Sigmoid colon (tissue), 7 donors: ENCODE results near the gene TEX35. TPM values are rescaled to one million over a fixed set of nuclear protein-coding genes. Genes with fewer than 3 reads are reported as not detected.

ENCODE experiments used
- DNase-seq: peaks from one replicate; pipeline ENCODE4 v3.0.0-alpha.2; 2019
- H3K27ac ChIP-seq, 4 donors: fragments of 200-600 bp; sonication (generic); one replicate each; pipeline ENCODE4 v1.5.1; 2016 to 2019; ENCODE audit warnings: mild to moderate bottlenecking in 1 of 4
- H3K27me3 ChIP-seq, 3 donors: fragments of 200-600 bp; sonication (generic); one replicate each; pipeline ENCODE4 v1.5.1; 2019; ENCODE audit warnings: mild to moderate bottlenecking in 1 of 3
- H3K36me3 ChIP-seq, 4 donors: fragments of 200-600 bp; sonication (generic); one replicate each; pipeline ENCODE4 v1.5.1; 2016 to 2019
- H3K4me1 ChIP-seq, 4 donors: fragments of 200-600 bp; sonication (generic); one replicate each; pipeline ENCODE4 v1.5.1; 2017 to 2019
- H3K4me3 ChIP-seq, 4 donors: fragments of 200-600 bp; sonication (generic); one replicate each; pipeline ENCODE4 v1.5.1; 2017 to 2019; ENCODE audit warnings: mild to moderate bottlenecking in 2 of 4, moderate library complexity in 1 of 4
- H3K9me3 ChIP-seq, 4 donors: fragments of 200-600 bp in 3 of 4; sonication (generic) in 3 of 4; one replicate each; pipeline versions ENCODE4 v1.5.1 to v1.6.1; 2013 to 2019
- CTCF ChIP-seq, 4 experiments: fragments of 450-650 bp in 3 of 4; fragments of 200-600 bp in 1 of 4; IDR thresholded peaks; one replicate each; pipeline ENCODE4 v1.5.1; 2016 to 2019; ENCODE audit warnings: antibody characterized with exemption in 4 of 4, mild to moderate bottlenecking in 3 of 4, moderate library complexity in 2 of 4
- EP300 ChIP-seq, 4 donors: sonication (generic); formaldehyde crosslinking; IDR thresholded peaks; one replicate each; pipeline ENCODE4 v1.6.1; 2017; ENCODE audit warnings: antibody characterized with exemption in 4 of 4
- POLR2A ChIP-seq, 2 donors: fragments of 450-650 bp; IDR thresholded peaks; one replicate each; pipeline ENCODE4 v1.6.1; 2016; ENCODE audit warnings: antibody characterized with exemption in 2 of 2, mild to moderate bottlenecking in 2 of 2, moderate library complexity in 2 of 2
- POLR2AphosphoS5 ChIP-seq, 4 donors: sonication (generic); formaldehyde crosslinking; IDR thresholded peaks; one replicate each; pipeline ENCODE4 v1.6.1; 2017; ENCODE audit warnings: antibody characterized with exemption in 4 of 4
- WGBS, 2 donors: extraction: QIAGEN DNeasy Blood & Tissue Kit; methylation state at CpG; one replicate each; pipeline ENCODE4 v1.1.7; 2013; 5-methylcytosine and 5-hydroxymethylcytosine counted together
- intact Hi-C: fragments of 100-400 bp; cut with DNase I; formaldehyde crosslinking; loops from one replicate; pipeline ENCODE4 v1.15.1; 2023
- polyA plus RNA-seq, 3 donors: library from polyadenylated mRNA; stranded (reverse); fragments of 200-250 nt; gene quantifications; one replicate each; pipeline ENCODE4 v1.2.3, GENCODE V29; 2013
- total RNA-seq, 4 donors: library from RNA; depleted of rRNA; stranded (reverse); fragments of >200 nt; gene quantifications; one replicate each; pipeline ENCODE4 v1.1.0, GENCODE V29; 2016
- donor health status: healthy with polysubstance abuse.
- donor health status: Bipolar disorder and iron deficiency.
- donor health status: healthy.

Gene TEX35
- total and polyA plus RNA-seq, 7 donors: not detected

DNA sequence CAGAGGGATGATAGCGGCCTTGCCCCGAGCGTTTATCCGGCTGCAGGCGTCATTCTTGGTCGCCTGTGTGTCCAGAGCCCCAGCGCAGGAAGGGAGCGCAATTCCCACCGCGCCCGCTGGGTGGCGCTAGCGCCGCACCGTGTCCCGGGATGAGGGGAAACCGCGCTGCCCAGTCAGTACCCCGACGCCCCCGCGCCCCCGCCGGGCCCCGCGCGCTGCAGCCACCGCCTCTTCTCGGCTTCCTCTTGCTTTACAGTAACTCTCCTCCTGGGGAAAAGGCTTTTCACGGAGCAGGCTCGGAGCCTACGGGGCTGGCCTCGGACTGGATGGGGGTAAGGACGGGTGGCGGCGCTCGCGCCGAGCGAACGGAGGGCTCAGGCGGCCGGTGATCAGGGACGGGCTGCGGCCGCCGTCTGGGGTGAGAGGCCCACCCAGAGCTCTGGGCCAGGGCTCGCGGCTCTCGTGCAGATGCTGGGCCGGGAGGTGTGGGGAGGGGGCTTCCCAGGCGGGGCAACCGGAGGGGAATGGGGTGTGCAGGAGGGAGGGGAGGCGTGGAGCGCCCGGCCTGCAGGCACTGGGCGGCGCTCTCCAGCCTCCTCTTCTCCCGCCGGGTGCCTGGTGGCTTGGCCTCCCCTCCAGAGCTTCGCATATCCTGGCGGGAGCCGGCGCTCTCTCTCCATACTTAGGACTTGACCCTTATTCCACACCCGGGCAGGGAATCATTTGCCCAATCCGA is 29.8 kb downstream of the TEX35 start:
- no peaks in the 10 kb centered on the region for H3K27me3 ChIP-seq
- DNase-seq: peak; percentile 94
- H3K9me3 ChIP-seq: no peaks in the 10 kb centered on the region
- no peaks in the 10 kb centered on the region for H3K36me3 ChIP-seq
- intact Hi-C loops: loop anchor here (1.0 to 2.0 kb wide), 3 partner anchors 182 to 460 kb away; partner anchors contain the start of gene RALGPS2
- peak overlapping the region; percentile 81 to 87 (median 82) for H3K27ac ChIP-seq
- H3K4me1 ChIP-seq: peaks cover 0 to 43% (median 35%) of the 10 kb centered on the region in 4 donors
- peak in 1 of 4 donors; percentile 15 for TF ChIP-seq POLR2AphosphoS5 (IDR thresholded peaks at IDR 0.05)
- TF ChIP-seq POLR2A (IDR thresholded peaks at IDR 0.05): no peak
- peak; percentile 97 to 99 (median 98) for TF ChIP-seq CTCF (IDR thresholded peaks at IDR 0.05)
- TF ChIP-seq EP300 (IDR thresholded peaks at IDR 0.05): peak in 1 of 4 donors; percentile 25
- peak overlapping the region; percentile 63 to 90 (median 66) for H3K4me3 ChIP-seq
- WGBS, 2 donors: 1% methylated on average over 66 of the region's 66 CpGs

GRCh38 chr1:178543290-178543607 is 30.3 kb downstream of the TEX35 start:
- peak overlapping the region; percentile 63 to 90 (median 66) for H3K4me3 ChIP-seq
- intact Hi-C loops: loop anchor here (2.0 kb wide), 2 partner anchors 182 to 460 kb away; partner anchors contain the start of gene RALGPS2
- H3K4me1 ChIP-seq: peaks cover 0 to 42% (median 35%) of the 10 kb centered on the region in 4 donors
- H3K27ac ChIP-seq: peak overlapping the region; percentile 81 to 87 (median 82)
- H3K36me3 ChIP-seq: peaks cover 0 to 3% (median 0%) of the 10 kb centered on the region in 4 donors
- no peaks in the 10 kb centered on the region for H3K27me3 ChIP-seq
- no peaks in the 10 kb centered on the region for H3K9me3 ChIP-seq
- DNase-seq: no peak
- 6 to 23% methylated on average over 10 of the region's 10 CpGs for WGBS, 2 donors
- TF ChIP-seq POLR2AphosphoS5 (IDR thresholded peaks at IDR 0.05) (no peak), POLR2A (IDR thresholded peaks at IDR 0.05) (no peak), CTCF (IDR thresholded peaks at IDR 0.05) (no peak), EP300 (IDR thresholded peaks at IDR 0.05) (no peak)

DNA sequence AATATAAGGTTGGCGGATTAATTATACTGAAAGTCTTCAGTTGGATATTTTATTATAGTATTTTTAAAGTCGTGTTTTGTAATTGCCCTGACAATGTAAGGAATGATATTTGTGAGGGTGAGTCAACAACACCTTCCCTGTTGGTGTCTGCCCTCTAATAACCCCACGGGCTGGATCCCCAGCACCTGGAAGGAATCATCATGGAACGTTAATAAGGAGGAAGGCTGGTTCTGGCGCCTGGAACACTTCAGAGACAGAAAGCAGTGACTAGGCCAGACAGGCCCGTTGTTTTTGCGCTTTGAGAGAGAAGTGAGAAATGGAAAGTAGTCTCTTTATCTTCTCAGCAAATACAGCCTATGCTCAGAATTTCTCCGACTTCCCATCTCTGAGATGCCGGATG is 31.6 kb downstream of the TEX35 start:
- WGBS, 2 donors: 77 to 78% methylated on average over 9 of the region's 9 CpGs
- no peaks in the 10 kb centered on the region for H3K9me3 ChIP-seq
- H3K27ac ChIP-seq: peak overlapping the region; percentile 12 to 87 (median 82)
- DNase-seq: no peak
- intact Hi-C loops: no loop called here
- peaks cover 0 to 41% (median 32%) of the 10 kb centered on the region in 4 donors for H3K4me1 ChIP-seq
- H3K4me3 ChIP-seq: peak overlapping the region in 2 of 4 donors; percentile 7 to 14
- peak in 2 of 4 donors; percentile 43 to 61 for TF ChIP-seq POLR2AphosphoS5 (IDR thresholded peaks at IDR 0.05)
- TF ChIP-seq CTCF (IDR thresholded peaks at IDR 0.05): no peak
- no peak for TF ChIP-seq POLR2A (IDR thresholded peaks at IDR 0.05)
- no peak for TF ChIP-seq EP300 (IDR thresholded peaks at IDR 0.05)
- H3K27me3 ChIP-seq: no peaks in the 10 kb centered on the region
- peaks cover 0 to 8% (median 0%) of the 10 kb centered on the region in 4 donors for H3K36me3 ChIP-seq

- intact Hi-C loops: no loop called here
- Histone ChIP-seq H3K4me3 (no peak overlapping the region), H3K27ac (no peak overlapping the region), H3K36me3 (peaks cover 0 to 14% (median 0%) of the 10 kb centered on the region in 4 donors), H3K27me3 (no peaks in the 10 kb centered on the region), H3K9me3 (no peaks in the 10 kb centered on the region), H3K4me1 (peaks cover 0 to 33% (median 22%) of the 10 kb centered on the region in 4 donors)
- 80 to 93% methylated on average over 3 of the region's 3 CpGs for WGBS, 2 donors
- TF ChIP-seq CTCF (IDR thresholded peaks at IDR 0.05) (no peak), POLR2AphosphoS5 (IDR thresholded peaks at IDR 0.05) (no peak), POLR2A (IDR thresholded peaks at IDR 0.05) (no peak), EP300 (IDR thresholded peaks at IDR 0.05) (no peak)
- no peak for DNase-seq
Measured at GRCh38 chr1:178548108-178548507, 35.2 kb downstream of the TEX35 start.
